ENCODE results near the gene DNER.

DNA sequence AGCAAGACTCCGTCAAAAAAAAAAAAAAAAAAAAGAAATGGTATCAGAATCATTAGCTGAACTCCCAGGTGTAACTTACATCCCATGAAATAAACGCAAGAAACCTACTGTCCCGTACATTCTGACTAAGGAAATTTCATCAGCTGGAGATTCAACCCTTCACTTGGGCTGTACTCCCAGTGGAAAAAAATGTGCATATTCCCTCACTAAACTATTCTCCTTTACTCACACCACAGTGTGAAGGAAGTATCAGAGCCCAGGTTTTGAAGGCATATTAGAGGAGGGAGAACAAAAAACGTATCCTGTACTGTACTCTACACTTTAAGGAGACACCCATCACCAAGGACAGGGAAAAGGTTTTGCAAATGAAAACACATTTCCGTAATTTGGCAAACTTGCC is 64.3 kb downstream of the DNER start:
- no peak for TF ChIP-seq CTCF (IDR thresholded peaks at IDR 0.05)
- TF ChIP-seq POLR2A (IDR thresholded peaks at IDR 0.05) = no peak
